Ovary (tissue), 9 donors: ENCODE data around the gene COQ8A. TPM values are rescaled to one million over a fixed set of nuclear protein-coding genes. Genes with fewer than 3 reads are reported as not detected.
A peak's percentile ranks its signal among the peaks of the same experiment; 100 is the strongest.

Source experiments
- DNase-seq, 5 donors: peaks; one replicate each; pipeline ENCODE4 v3.0.0-alpha.2; 2019 to 2020
- H3K27ac ChIP-seq, 2 donors: fragments of 200-600 bp; one replicate each; pipeline versions ENCODE4 v1.5.1 to v1.8.0; 2019 to 2022
- H3K27me3 ChIP-seq: fragments of 200-600 bp; one replicate; pipeline ENCODE4 v1.8.0; 2022
- H3K36me3 ChIP-seq: fragments of 200-600 bp; sonication (generic); one replicate; pipeline ENCODE4 v1.5.1; 2019
- H3K4me1 ChIP-seq: one replicate; pipeline ENCODE4 v1.8.1; 2013; ENCODE audit warnings: mild to moderate bottlenecking, moderate library complexity; ENCODE audit not compliant: insufficient read depth
- H3K4me3 ChIP-seq: fragments of 200-600 bp; sonication (generic); one replicate; pipeline ENCODE4 v1.5.1; 2017
- H3K9me3 ChIP-seq, 2 donors: fragments of 200-600 bp in 1 of 2; sonication (generic) in 1 of 2; one replicate each; pipeline versions ENCODE4 v1.5.1 to v1.8.1; 2013 to 2019; ENCODE audit warnings: mild to moderate bottlenecking in 1 of 2, moderate library complexity in 1 of 2
- CTCF ChIP-seq, 3 donors: fragments of 450-650 bp in 2 of 3; fragments of 200-600 bp in 1 of 3; IDR thresholded peaks; one replicate each; pipeline versions ENCODE4 v1.5.1 to v1.8.0; 2016 to 2022; ENCODE audit warnings: antibody characterized with exemption in 3 of 3, mild to moderate bottlenecking in 1 of 3
- EP300 ChIP-seq: sonication (generic); formaldehyde crosslinking; IDR thresholded peaks from one replicate; pipeline ENCODE4 v1.6.1; 2017; ENCODE audit warnings: antibody characterized with exemption
- POLR2A ChIP-seq: fragments of 450-650 bp; IDR thresholded peaks from one replicate; pipeline ENCODE4 v1.6.1; 2017; ENCODE audit warnings: antibody characterized with exemption, mild to moderate bottlenecking, moderate library complexity
- WGBS, 3 donors: extraction: QIAGEN DNeasy Blood & Tissue Kit in 1 of 3; methylation state at CpG; one replicate each; pipeline versions ENCODE4 v1.1.5 to v1.1.7; 2013 to 2017; 5-methylcytosine and 5-hydroxymethylcytosine counted together
- intact Hi-C, 4 donors: fragments of 100-400 bp; cut with DNase I; formaldehyde crosslinking; loops; one replicate each; pipeline versions ENCODE4 v1.11.0 to v1.15.1; 2022 to 2023
- polyA plus RNA-seq, 2 donors: library from polyadenylated mRNA; stranded (reverse); fragments of 200-250 nt in 1 of 2; fragments of 350-450 nt in 1 of 2; fragmentation: Illumina TruSeq in 1 of 2; extraction: RNeasy Lipid Tissue Mini Kit (QIAGEN cat#74804) in 1 of 2; gene quantifications; one replicate each; pipeline ENCODE4 v1.2.3, GENCODE V29; 2013 to 2014
- total RNA-seq, 7 donors: library from RNA; depleted of rRNA in 2 of 7; stranded (reverse); fragments of >200 nt in 2 of 7; fragmentation: NEBNext Ultra II Directional in 3 of 7; extraction: Animal tissue kit (Norgen Biotek cat#: 25700) in 3 of 7; gene quantifications; one replicate each; pipeline versions ENCODE4 v1.1.0 to v1.2.4, GENCODE V29; 2016 to 2023
- donor health status: DM: no; HTN: no; CAD: no; lungs with moderate emphysema.
- donor health status: DM: no; HTN: no; CAD: no.
- donor health status: Bipolar disorder and iron deficiency.
- donor health status: DM: yes; HTN: yes; CAD: no.
- donor health status: DM: no; HTN: no; CAD: no.
- donor health status: DM: yes; HTN: yes; CAD: no.

Gene COQ8A
- total and polyA plus RNA-seq, 9 donors, result 37.4 to 101 (median 61.2) TPM

- H3K4me1 ChIP-seq, result peaks cover 23% of the 10 kb centered on the region
- no peaks in the 10 kb centered on the region for H3K9me3 ChIP-seq
- no peaks in the 10 kb centered on the region for H3K36me3 ChIP-seq
- H3K27me3 ChIP-seq, result no peaks in the 10 kb centered on the region
- DNase-seq, result peak in 2 of 5 donors; percentile 29 to 41
- intact Hi-C loops, result no loop called here
- WGBS, 3 donors, result 67 to 81% (median 72%) methylated on average over 25 to 29 of the region's 32 CpGs
- H3K27ac ChIP-seq, result peak overlapping the region; percentile 23 to 93
- TF ChIP-seq POLR2A (no peak), CTCF (IDR thresholded peaks at IDR 0.05) (no peak), EP300 (no peak)
- H3K4me3 ChIP-seq, result no peak overlapping the region
Observed at GRCh38 chr1:226975259-226976250, 35.5 kb downstream of the COQ8A start.

- Histone ChIP-seq H3K9me3 (no peaks in the 10 kb centered on the region), H3K27me3 (no peaks in the 10 kb centered on the region), H3K36me3 (no peaks in the 10 kb centered on the region), H3K27ac (peak overlapping the region in 1 of 2 donors; percentile 19), H3K4me1 (peaks cover 23% of the 10 kb centered on the region), H3K4me3 (no peak overlapping the region)
- TF ChIP-seq EP300 (no peak), POLR2A (no peak), CTCF (IDR thresholded peaks at IDR 0.05) (no peak)
- WGBS, 3 donors, result 94 to 97% (median 96%) methylated on average over 30 to 34 of the region's 34 CpGs
- intact Hi-C loops, result no loop called here
- DNase-seq, result peak in 2 of 5 donors; percentile 20 to 30
Observed at GRCh38 chr1:226976276-226976977, 36.3 kb downstream of the COQ8A start.

GRCh38 chr1:226976978-226977642, 37.0 kb downstream of the COQ8A start:
- Histone ChIP-seq H3K9me3 (no peaks in the 10 kb centered on the region), H3K4me3 (no peak overlapping the region), H3K27ac (peak overlapping the region in 1 of 2 donors; percentile 19), H3K27me3 (no peaks in the 10 kb centered on the region), H3K36me3 (no peaks in the 10 kb centered on the region), H3K4me1 (peaks cover 23% of the 10 kb centered on the region)
- intact Hi-C loops, result no loop called here
- WGBS, 3 donors, result 88 to 92% (median 92%) methylated on average over 20 to 21 of the region's 21 CpGs
- peak in 2 of 5 donors; percentile 26 to 39 for DNase-seq
- no peak for TF ChIP-seq EP300
- TF ChIP-seq POLR2A, result no peak
- TF ChIP-seq CTCF (IDR thresholded peaks at IDR 0.05), result no peak
